Activated gamma-delta T cell treated with anti-CD3 and anti-CD28 coated beads, Interleukin-2, amount 50 U/mL, for 16 hours (primary cell): ENCODE results near the gene TMEM186.
A peak's percentile ranks its signal among the peaks of the same experiment; 100 is the strongest.
"Not testable (repeated sequence)": the region's sequence is repeated elsewhere in the genome, so short reads cannot be mapped to it uniquely, and the experiment has no call there.

ENCODE experiments used
- DNase-seq: peaks from one replicate; pipeline ENCODE4 v3.0.0-alpha.2; 2020; ENCODE audit warnings: low read depth

TMEM186 gene, protein sequence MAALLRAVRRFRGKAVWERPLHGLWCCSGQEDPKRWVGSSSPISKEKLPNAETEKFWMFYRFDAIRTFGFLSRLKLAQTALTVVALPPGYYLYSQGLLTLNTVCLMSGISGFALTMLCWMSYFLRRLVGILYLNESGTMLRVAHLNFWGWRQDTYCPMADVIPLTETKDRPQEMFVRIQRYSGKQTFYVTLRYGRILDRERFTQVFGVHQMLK

DNA sequence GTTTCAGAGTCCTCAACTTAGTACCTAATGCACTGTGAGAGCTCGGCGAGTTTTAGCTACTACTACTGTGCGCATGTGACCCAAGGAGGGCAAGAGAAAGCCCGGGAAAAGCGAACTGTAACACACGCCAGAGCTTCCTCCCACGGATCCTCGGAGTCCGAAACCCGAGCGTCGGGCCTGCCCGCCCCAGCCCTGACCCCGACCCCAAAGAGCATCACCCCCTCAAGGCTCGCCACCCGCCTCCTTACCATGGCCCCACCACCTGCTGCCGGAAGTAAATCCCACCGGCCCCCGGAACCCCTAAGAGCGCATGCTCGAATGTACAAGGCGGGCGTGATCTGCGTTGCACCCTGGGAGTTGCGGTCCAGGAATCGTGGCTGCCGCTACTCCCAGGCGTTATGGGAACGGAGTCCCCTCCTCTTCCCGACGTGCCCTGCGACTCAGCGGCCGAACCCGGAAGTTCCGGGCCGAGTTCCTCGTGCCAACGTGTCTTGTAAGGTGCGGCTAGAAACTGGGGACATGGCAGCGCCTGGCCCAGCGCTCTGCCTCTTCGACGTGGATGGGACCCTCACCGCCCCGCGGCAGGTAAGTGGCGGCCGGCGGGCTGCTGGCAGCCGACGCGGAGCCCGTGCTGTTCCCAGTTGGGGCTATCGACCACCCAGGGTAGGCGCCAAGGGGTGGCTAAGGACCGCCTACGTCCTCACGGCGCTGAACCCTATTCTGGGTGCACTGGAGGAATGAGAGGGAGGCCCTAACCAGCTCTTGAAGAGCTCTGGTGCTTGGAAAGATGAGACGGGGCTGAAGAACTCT is at the start of gene TMEM186, which contains the start of gene PMM2:
Gene TMEM186, minus strand, starts transcription at position 276 of the 810 bp plus-strand sequence. Its CDS starts 25 bp downstream, at position 251.
Gene PMM2, plus strand, starts transcription at position 476 of the 810 bp plus-strand sequence. Its CDS starts 44 bp downstream, at position 520.
- DNase-seq = peak; percentile 93

DNA sequence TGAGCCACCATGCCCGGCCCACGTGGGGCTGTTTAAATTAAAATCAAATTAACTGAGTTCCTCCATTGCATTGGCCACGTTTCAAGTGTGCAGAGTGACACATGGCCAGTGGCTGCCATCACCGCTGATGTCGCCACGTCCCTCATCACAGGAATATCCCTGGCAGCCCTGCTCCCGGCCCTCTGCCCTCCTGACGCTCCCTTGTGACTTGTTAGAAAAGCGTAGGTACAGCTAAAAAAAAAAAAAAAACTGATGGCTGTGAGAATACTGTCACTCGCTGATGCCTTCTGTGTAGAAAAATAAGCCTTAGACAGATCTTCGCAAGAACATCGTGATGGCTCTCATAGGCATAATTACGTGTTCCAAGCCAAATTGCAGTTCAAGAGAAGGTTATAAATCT is 49.7 kb upstream of the TMEM186 start:
- no peak for DNase-seq

DNA sequence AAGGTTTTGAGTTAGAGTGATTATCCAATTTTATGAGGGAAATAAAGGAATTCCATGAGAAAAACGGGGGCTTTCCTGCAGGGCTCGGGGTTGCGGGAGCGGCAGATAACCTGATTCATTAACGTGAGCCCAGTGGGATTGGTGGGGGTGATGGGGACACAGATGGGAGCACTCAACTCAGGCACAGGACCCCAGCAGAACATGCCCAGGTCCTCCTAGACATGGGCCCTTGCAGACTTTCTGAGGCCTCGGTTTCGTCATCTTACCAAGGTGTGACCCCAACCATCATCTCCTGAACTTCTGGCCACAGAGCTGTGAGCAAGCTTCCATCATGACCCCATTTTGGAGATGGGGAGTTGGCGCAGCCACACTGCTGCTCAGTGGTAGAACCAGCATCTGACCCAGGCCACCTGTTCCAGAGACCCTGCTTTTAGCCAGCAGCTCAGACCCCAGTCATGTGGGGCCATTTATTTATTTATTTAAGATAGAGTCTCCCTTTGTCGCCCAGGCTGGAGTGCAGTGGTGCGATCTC is 49.0 kb upstream of the TMEM186 start:
- DNase-seq = no peak

DNA sequence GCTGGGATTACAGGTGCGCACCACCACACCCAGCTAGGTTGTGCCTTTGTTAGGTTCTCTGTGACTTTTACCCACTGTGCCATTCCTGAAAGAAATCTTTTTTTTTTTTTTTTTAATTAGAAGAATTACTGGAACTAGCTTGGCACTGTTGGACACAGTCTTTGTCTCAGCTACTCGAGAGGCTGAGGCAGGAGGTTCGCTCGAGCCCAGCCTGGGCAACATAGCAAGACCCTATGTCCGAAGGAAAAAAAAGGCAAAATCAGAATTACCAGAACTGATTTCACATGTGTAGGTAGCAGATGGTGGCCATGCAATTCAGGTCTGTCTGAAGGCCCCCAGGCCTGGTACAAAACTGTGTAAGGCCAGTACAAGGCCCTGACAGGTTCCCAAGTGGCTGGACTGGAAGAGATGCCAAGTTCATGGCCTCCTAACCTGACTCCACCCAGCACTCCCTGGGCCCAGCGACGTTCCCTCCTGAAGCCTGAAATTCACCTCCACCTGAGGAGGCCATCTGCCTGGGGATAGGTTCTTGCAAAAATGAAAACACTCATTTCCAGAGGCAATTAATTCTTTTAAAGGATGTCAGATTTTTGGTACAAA is 48.4 kb upstream of the TMEM186 start:
- DNase-seq = no peak

DNA sequence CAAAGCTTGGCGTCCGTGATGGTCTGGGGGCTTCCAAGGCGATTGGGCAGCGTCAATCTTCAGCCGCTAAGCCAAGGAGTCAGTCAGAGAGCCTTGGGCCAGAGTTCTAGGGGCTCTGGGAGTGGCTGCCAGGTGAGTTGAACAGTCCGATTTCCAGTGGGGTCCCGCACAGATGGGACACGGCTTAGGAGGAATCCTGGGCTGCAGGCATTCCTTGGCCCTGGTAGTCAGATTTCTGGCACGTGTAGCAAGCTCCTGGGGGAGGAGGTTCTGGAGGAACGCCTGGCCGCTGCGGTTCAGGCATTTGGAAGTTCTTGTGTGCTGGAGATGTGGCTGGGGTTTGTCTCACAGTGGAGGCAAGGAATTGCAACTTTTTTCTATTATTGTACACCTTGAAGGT is 45.9 kb upstream of the TMEM186 start:
- not testable (repeated sequence) for DNase-seq

DNA sequence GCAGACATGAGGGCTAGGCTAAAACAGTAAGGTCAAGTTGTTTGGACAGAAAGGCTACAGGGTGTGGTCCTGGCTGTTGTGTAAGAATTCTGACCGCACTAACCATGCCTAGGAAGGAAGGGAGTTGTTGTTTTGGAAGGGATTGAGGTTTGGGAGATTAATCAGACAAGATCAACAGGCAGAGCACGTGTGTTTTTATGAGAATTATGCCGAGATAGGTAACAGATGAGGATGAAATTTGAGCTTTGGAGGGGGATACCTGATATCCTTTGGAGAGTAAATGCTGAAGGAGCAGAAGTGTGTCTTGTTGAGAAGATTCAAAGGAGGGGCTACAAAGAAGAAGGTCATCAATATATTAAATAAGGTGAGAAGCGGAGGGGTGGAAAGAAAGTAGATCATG is 44.6 kb upstream of the TMEM186 start:
- DNase-seq = not testable (repeated sequence)

DNA sequence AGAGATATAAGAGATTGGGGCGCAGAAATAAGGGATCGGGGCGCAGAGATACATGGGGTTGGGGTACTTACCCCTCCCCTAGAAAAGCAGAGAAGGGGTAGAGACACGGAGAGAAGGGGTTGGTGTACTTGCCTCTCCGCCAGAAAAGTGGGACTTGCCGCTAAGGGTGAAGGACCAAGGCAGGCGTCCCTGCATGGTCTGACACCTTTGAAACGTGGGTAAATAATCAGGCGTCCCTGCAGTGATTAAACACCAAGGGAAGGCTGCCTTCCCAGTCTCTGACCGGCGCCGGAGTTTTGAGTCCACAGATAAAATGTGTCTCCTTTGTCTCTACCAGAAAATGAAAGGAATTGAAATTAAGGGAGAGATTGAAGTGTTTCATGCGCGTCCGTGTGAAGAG is 40.2 kb upstream of the TMEM186 start:
- DNase-seq = not testable (repeated sequence)

DNA sequence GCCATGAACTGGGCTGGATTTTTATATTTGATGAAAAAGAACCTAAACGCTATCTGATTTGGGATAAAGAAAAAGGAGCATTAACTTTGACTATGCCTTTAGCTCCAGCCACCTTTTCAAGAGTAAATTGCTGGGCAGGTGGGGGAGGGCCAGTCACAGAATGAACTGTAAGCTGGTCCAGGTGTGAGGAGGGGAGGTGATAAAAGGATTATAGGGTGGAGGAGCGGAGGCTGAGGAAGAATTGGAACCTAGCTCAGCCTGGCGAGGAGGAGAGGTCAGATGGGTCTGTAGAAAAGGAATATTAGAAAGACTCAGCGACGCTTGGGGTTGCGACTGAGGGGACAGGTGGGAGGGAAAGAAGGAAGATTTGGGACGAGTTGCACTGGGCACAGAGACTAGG is 39.4 kb upstream of the TMEM186 start:
- not testable (repeated sequence) for DNase-seq

DNA sequence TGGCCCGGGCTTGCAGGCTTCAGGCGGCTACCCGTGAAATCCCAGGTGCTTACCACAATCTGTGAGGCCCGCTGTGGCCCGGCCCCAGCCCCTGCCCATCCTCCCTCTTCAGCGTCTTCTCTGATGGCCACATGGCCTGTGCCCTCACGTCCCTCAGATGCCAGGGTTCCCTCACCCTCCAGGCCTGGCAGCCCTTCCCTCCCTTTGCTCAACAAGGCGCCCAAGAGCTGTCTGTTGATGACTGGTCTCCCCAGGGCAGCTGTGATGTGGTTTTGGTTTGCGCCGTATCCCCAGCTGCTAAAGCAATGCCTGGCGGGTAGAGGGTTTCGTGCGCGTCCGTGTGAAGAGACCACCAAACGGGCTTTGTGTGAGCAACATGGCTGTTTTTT is 35.3 kb upstream of the TMEM186 start:
- no peak for DNase-seq

DNA sequence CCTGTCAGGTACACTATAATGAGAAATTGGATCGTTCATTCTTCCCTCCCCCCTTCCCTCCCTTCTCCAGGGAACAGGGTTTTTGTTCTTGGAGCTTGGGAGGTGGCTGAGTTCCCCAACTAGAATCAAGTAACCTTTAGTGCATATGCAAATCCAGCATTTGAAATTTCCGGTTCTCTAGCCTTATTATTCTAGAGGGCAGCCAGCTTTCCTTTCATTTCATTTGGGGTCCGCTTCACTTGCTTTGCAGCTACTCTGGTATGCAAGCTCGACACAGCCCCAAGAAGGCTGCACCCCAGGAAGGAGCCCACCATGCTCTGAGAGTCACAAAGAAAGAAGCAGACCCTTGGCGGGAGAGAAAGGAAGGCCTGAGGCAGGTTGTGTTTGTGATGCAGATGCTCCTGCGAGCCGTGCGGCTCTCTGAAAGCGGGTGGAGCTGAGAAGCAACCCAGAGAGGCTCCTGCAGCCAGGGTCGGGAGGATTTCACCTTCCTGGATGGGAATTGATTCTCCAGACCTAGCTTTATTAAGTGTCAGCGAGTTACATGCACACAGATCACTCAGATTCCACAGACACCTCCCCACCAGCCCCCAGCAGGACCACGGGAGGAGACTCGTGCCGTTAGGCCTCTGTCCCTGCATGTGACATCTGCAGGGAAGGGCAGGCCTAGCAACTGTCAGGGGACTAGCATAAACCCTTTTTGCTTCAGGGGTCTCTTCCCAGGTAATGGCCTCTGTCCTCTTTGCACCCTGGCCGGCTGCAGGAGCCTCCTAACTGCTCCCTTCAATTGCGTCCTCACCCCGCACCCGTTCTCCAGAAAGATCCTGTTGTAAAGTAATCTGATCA is 34.7 kb upstream of the TMEM186 start:
- no peak for DNase-seq

DNA sequence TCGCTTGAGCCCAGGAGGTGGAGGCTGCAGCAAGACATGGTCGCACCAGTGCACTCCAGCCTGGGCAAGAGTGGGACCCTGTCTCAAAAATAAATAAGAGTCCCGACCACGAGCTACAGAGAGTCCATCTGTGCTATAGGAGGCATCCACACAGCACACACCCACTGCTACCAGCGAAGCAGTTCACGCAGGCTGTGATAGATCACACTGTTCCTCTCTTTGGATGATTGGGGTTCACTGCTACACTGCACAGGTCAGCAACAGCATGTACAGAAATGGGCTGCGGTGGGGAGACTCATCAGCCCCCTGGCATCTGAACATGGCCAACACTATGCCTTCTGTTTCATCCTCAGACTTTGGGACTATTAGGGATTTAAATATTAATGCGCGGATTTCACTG is 34.0 kb upstream of the TMEM186 start:
- no peak for DNase-seq

DNA sequence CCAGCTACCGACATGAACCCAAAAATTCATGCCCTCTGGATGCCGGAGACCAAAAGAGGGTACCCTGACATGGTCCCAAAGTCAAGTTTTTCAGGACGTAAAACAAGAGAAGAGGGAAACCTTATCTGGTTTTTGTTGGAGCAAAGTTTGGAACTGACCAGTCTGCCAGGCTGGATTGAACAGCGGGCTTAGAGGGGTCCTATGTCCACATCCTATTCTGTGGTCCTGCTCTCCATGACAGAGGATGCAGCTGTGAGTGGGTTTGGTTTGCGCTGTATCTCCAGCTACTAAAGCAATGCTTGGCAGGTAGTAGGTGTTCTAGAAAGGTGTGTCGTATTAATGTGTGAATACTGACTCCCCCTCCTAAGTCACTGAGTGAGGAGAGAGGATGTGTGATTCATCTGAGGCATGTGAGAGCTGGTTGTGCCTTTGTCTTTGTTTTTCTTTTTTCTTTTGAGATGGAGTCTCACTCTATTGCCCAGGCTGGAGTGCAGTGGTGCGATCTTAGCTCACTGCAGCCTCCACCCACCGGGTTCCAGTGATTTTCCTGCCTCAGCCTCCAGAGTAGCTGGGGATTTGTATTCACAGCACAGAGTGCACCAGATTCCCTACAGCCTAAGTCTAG is 31.2 kb upstream of the TMEM186 start:
- DNase-seq = no peak

DNA sequence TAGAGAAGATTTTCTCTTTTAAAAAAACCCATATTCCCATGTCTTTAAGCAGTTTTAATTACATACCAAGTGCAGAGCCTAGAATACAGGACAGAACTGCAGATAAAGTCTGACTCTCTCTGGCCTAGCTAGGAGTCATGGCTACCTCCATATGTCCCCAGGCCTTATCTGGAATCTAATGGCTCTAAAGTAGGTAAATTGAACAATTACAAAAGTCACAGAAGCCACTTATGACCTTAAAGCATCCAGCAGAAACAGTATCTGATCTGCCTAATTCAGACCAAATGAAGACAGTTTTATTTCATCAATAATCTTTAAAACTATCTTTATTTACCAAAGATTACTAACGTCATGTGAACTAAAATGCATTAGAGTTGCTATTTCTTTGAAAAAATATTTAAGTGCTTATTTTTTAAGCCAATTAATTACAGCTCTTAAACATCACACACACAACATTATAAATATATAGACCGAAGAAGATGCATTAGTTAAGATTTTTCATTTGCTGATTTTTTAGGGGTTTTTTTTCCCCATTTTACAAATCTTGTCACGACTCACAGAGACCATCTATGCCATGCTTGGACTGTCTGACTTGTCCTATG is 28.9 kb upstream of the TMEM186 start:
- DNase-seq = no peak

DNA sequence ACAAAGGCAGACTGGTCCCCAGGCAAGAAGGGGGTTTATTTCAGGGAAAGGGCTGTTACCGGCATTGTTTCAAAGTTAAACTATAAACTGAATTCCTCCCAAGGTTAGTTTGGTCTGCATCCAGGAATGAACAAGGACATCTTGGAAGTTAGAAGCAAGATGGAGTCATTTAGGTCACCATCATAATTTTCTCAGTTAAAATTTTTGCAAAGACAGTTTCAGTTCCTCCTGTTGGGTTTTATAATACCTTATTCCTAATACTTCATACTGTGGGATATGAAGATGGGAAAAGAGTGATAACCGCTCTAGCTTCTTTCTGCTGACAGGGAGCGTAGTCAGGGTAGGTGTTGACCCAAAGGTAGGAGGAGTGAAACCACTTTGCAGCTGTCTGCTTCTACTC is 25.0 kb upstream of the TMEM186 start:
- DNase-seq = no peak

DNA sequence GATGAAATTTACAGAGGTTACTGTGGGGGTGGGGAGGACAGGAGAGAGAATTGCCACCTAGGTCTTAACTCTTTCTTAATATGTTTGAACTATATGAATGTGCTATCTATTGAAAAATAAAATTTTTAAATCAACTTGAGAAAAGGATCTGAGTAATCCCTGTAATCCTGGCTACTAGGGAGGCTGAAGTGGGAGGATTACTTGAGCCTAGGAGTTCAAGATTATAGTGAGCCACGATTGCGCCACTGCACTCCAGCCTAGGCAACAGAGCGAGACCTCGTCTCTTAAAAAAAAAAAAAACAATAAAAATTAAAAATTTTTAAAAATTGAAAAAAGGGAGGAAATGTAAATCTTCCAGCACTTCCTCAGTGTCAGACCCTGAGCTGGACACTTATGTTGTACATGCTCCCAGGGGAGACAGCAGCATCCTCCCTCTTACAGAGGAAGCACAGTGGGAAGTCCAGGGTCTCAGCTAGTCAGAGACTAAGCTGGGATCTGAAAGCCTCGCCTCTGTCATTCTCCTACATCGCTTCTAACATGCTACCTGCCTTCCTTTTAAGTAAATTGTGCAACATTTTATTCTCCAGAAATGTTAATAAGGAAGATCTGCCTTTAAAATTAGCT is 22.1 kb upstream of the TMEM186 start:
- DNase-seq = no peak

DNA sequence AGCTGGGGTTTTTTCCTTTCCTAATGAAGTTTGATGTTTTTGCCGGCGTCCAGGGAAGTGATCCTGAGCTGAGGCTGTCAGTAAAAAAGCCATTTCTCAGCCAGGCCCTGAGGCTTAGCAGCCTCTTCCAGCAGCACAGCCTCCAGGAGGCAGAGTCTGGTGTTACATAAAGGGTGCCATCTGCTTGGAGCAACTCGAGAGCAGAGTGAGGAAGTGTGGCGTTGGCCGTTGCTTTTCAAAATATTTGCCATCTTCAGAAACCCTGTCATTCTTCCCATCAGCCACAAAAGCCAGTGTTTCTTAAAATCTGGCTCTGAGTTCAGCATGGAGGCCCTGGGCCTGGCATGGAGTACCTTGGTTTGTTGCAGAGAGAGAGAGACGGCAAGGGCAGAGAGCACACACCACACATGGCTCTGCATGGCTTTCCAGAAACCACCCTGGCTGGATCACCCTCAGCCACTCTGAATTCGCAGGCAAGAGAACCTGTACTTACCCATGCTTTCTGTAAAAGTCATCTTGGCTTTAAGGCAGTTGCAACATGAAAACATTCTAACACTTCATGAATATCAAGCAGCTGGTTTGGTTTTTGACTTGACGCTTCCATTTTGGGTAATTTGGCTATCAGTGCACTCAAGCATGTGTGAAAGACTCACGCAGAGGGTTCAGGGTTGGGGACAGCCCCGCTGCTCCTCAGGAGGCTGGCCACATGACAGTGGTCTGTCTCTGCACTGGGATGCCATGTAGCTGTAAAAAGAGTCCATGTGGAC is 21.2 kb upstream of the TMEM186 start:
- DNase-seq = no peak

DNA sequence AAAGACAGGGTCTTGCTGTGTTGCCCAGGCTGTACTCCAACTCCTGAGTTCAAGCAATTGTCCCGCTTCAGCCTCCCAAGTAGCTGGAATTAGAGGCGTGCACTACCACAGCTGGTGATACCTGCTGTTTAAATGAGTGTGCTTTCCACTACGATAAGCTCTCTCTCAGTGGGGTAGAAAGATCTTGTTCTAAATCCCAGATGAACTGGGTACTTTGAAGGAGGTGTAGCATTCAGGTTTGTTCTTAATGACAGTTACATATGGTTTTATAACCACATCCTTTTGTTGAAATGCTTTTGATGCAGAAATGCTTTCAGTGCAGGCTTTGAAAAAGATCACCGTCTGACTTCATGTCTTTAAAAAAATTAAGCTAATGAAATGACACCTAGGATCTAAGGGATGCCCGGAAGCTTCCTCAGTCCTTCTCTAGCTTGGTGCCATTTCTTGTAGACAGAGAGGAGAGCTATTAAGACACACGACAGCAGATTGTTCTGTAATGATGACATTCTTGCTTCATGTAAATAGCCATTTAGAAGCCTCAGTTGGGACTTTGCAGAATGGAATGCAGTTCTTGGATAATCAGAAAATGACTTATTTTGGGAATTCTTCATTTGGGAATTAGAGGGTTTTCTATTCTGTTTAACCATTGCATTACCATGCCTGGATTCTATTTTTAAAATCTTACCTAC is 19.7 kb upstream of the TMEM186 start:
- no peak for DNase-seq

DNA sequence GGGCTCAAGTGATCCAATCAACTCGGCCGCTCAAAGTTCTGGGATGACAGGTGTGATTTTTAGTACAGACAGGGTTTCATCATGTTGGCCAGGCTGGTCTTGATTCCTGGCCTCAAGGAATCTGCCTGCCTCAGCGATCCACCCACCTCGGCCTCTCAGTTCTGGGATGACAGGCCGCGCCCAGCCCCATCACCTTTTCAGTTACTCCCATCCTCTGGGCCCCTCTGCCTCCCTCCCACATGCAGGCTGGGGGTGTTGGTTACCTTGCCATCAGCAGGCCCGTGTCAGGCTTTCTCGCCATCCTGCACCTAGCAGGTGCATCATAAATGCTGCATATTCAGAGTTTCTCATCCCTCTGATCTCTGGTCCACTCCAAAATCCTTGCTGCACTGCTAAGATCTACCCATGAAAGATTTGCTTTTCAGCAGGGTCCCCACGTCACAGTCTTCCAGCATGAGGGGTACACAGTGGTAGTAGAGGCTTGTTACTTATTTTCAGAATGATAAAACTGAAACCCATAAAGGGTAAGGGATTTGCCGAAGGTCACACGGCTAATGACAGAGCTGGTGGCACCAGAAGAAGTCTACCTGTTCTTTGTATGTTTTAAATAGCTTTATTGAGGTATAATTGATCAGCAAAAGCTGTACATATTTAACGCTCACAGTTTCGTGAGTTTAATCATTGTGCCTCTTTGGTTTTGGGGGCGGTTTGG is 16.8 kb upstream of the TMEM186 start:
- no peak for DNase-seq
